GM12875 (cell line): ENCODE measurements around the gene RFX7.

ENCODE experiments used
- H3K4me3 ChIP-seq: one replicate; pipeline ENCODE4 v1.5.1; 2011; ENCODE audit warnings: low read depth, low read length, control low read depth
- CTCF ChIP-seq: IDR thresholded peaks from 2 replicates; pipeline ENCODE4 v1.5.1; 2011; ENCODE audit warnings: low read depth, mild to moderate bottlenecking, control low read depth, inconsistent platforms, low read length, moderate library complexity, borderline replicate concordance; ENCODE audit not compliant: insufficient read depth

The RFX7 gene

GRCh38 chr15:56074481-56075265 is 169.0 kb downstream of the RFX7 start:
- no peak overlapping the region for H3K4me3 ChIP-seq
- TF ChIP-seq CTCF: no peak

DNA sequence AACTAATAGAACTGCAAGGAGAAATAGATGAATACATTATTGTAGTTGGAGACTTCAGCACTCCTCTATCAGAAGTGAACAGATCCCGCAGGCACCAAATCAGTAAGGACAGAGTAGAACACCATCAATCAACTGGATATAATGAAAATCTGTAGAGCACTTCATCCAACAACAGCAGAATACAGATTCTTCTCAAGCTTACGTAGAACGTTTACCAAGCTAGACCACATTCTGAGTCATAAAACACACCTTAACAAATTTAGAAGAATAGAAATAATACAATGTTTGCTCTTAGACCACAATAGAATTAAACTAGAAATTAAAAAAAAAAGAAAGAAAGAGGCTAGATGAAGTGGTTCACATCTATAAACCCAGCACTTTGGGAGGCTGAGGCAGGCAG is 179.5 kb downstream of the RFX7 start:
- no peak for TF ChIP-seq CTCF
- H3K4me3 ChIP-seq: no peak overlapping the region

- no peak for TF ChIP-seq CTCF
- H3K4me3 ChIP-seq: no peak overlapping the region
These were observed 184.0 kb downstream of the RFX7 start for GRCh38 chr15:56059716-56060115.

GRCh38 chr15:56058986-56059385 is 184.7 kb downstream of the RFX7 start:
- TF ChIP-seq CTCF: no peak
- no peak overlapping the region for H3K4me3 ChIP-seq

GRCh38 chr15:56056626-56057025 is 187.1 kb downstream of the RFX7 start:
- no peak overlapping the region for H3K4me3 ChIP-seq

GRCh38 chr15:56053046-56053400 is 190.7 kb downstream of the RFX7 start:
- no peak for TF ChIP-seq CTCF
- no peak overlapping the region for H3K4me3 ChIP-seq

More at GRCh38 chr15:56056626-56057025, 187.1 kb downstream of the RFX7 start:
- TF ChIP-seq CTCF: no peak

- peak; percentile 59 for TF ChIP-seq CTCF
- no peak overlapping the region for H3K4me3 ChIP-seq
These were observed 191.2 kb downstream of the RFX7 start for GRCh38 chr15:56052395-56053045.
